Upper lobe of left lung (tissue), 6 donors: ENCODE measurements around the gene CCNA2. TPM values are rescaled to one million over a fixed set of nuclear protein-coding genes. Genes with fewer than 3 reads are reported as not detected.
A peak's percentile ranks its signal among the peaks of the same experiment; 100 is the strongest.

Experiments
- ATAC-seq, 2 donors: fragments of 200-7000 bp; cut with Tn5 transposase; one replicate each; pipeline ENCODE4 v1.9.1; 2022; ENCODE audit warnings: mild to moderate bottlenecking in 2 of 2, moderate library complexity in 2 of 2; ENCODE audit not compliant: low FRiP score in 2 of 2
- DNase-seq, 2 donors: peaks; one replicate each; pipeline ENCODE4 v3.0.0-alpha.2; 2019 to 2020
- H3K27ac ChIP-seq, 4 donors: fragments of 200-600 bp; sonication (generic); one replicate each; pipeline ENCODE4 v1.5.1; 2016 to 2019
- H3K27me3 ChIP-seq, 4 donors: fragments of 200-600 bp; sonication (generic); one replicate each; pipeline ENCODE4 v1.5.1; 2017 to 2019
- H3K36me3 ChIP-seq, 4 donors: fragments of 200-600 bp; sonication (generic); one replicate each; pipeline ENCODE4 v1.5.1; 2016 to 2019
- H3K4me1 ChIP-seq, 4 donors: fragments of 200-600 bp; sonication (generic); one replicate each; pipeline ENCODE4 v1.5.1; 2018 to 2019
- H3K4me3 ChIP-seq, 4 donors: fragments of 200-600 bp; sonication (generic); one replicate each; pipeline ENCODE4 v1.5.1; 2017 to 2019; ENCODE audit warnings: mild to moderate bottlenecking in 2 of 4, moderate library complexity in 1 of 4
- H3K9me3 ChIP-seq, 4 donors: fragments of 200-600 bp; sonication (generic); one replicate each; pipeline ENCODE4 v1.5.1; 2018 to 2019
- CTCF ChIP-seq, 6 experiments: fragments of 450-650 bp in 4 of 6; fragments of 200-600 bp in 2 of 6; sonication (generic) in 2 of 6; IDR thresholded peaks; one replicate each; pipeline ENCODE4 v1.5.1; 2016 to 2019; ENCODE audit warnings: antibody characterized with exemption in 6 of 6
- EP300 ChIP-seq, 4 donors: sonication (generic); formaldehyde crosslinking; IDR thresholded peaks; one replicate each; pipeline ENCODE4 v1.5.1; 2017; ENCODE audit warnings: antibody characterized with exemption in 4 of 4, control low read depth in 2 of 4
- POLR2A ChIP-seq, 4 donors: fragments of 450-650 bp; IDR thresholded peaks; one replicate each; pipeline ENCODE4 v1.5.1; 2016 to 2017; ENCODE audit warnings: antibody characterized with exemption in 4 of 4, mild to moderate bottlenecking in 2 of 4
- POLR2AphosphoS5 ChIP-seq, 2 donors: sonication (generic); formaldehyde crosslinking; IDR thresholded peaks; one replicate each; pipeline ENCODE4 v1.5.1; 2017; ENCODE audit warnings: antibody characterized with exemption in 2 of 2
- WGBS, 2 donors: methylation state at CpG; one replicate each; pipeline ENCODE4 v1.1.5; 2017 to 2018; 5-methylcytosine and 5-hydroxymethylcytosine counted together
- total RNA-seq, 6 donors: library from RNA; depleted of rRNA in 4 of 6; stranded (reverse); fragments of >200 nt in 4 of 6; gene quantifications; one replicate each; pipeline versions ENCODE4 v1.1.0 to v1.2.1, GENCODE V29; 2016 to 2021
- donor health status: DM: no; HTN: no; CAD: no; lungs with moderate emphysema.
- donor health status: DM: no; HTN: yes; CAD: no; lungs with severe emphysema.

Gene CCNA2
- total RNA-seq, 6 donors from 2014 or later: 1.4 to 4.2 (median 2.5) TPM

DNA sequence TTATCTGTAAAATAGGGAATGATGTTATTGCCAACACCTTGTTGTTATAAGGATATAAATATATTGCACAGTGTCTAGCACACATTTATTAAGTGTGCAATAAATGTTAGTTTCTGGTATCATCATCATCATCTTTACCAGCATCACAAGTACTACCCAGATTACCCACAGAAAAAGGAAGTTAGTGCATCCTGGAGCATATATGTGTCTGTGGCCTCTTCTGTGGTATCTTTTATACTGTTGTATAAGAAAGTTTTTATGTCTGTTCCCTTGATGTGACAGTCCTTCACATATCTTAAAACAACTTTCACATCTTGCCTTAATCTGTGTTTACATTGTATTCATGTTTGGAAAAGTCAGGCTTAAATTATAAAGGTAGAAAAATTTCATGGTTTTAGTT, 12.6 kb downstream of the CCNA2 start:
- Histone ChIP-seq H3K27me3 (no peaks in the 10 kb centered on the region), H3K4me3 (no peak overlapping the region), H3K36me3 (peaks cover 11 to 97% (median 56%) of the 10 kb centered on the region in 4 donors), H3K9me3 (no peaks in the 10 kb centered on the region), H3K4me1 (no peaks in the 10 kb centered on the region), H3K27ac (no peak overlapping the region)
- DNase-seq (no peak), ATAC-seq (no peak)
- no peak for TF ChIP-seq POLR2AphosphoS5 (IDR thresholded peaks at IDR 0.05)
- TF ChIP-seq POLR2A (IDR thresholded peaks at IDR 0.05): no peak

- Histone ChIP-seq H3K4me3 (no peak overlapping the region), H3K27me3 (no peaks in the 10 kb centered on the region), H3K4me1 (peaks cover 4 to 13% (median 9%) of the 10 kb centered on the region in 4 donors), H3K9me3 (no peaks in the 10 kb centered on the region), H3K36me3 (peaks cover 11 to 87% (median 44%) of the 10 kb centered on the region in 4 donors), H3K27ac (no peak overlapping the region)
- ATAC-seq (no peak), DNase-seq (no peak)
- 89 to 93% methylated on average over 4 of the region's 4 CpGs for WGBS, 2 donors
- TF ChIP-seq POLR2AphosphoS5 (IDR thresholded peaks at IDR 0.05) (no peak), CTCF (IDR thresholded peaks at IDR 0.05) (no peak), EP300 (IDR thresholded peaks at IDR 0.05) (no peak), POLR2A (IDR thresholded peaks at IDR 0.05) (no peak)
Observed at GRCh38 chr4:121806411-121806810, 17.3 kb downstream of the CCNA2 start.

DNA sequence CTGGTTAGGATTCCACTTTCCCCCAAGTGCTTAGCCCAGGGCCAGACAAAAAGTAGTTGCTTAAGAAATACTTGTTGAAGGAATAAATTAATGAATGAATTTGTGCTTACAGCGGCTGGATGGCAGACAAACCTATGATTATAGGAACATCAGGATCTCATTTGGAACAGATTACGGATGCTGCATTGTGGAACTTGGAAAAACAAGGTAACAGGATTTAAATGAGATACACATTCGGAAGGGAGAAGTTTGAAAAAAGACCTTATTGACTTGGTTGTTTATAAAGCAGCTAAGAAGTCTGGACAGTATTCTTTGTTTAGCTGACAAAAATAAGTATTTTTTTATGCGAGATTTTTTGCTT, 22.0 kb downstream of the CCNA2 start:
- DNase-seq: no peak
- peaks cover 4 to 22% (median 9%) of the 10 kb centered on the region in 4 donors for H3K4me1 ChIP-seq
- no peaks in the 10 kb centered on the region for H3K27me3 ChIP-seq
- H3K9me3 ChIP-seq: no peaks in the 10 kb centered on the region
- 23 to 25% methylated on average over 4 of the region's 4 CpGs for WGBS, 2 donors
- no peak for ATAC-seq
- peak overlapping the region; percentile 80 to 94 (median 86) for H3K27ac ChIP-seq
- H3K36me3 ChIP-seq: peaks cover 6 to 42% (median 19%) of the 10 kb centered on the region in 4 donors
- peak overlapping the region; percentile 48 to 95 (median 78) for H3K4me3 ChIP-seq
- no peak for TF ChIP-seq EP300 (IDR thresholded peaks at IDR 0.05)
- TF ChIP-seq CTCF (IDR thresholded peaks at IDR 0.05): no peak
- no peak for TF ChIP-seq POLR2AphosphoS5 (IDR thresholded peaks at IDR 0.05)
- TF ChIP-seq POLR2A (IDR thresholded peaks at IDR 0.05): no peak

DNA sequence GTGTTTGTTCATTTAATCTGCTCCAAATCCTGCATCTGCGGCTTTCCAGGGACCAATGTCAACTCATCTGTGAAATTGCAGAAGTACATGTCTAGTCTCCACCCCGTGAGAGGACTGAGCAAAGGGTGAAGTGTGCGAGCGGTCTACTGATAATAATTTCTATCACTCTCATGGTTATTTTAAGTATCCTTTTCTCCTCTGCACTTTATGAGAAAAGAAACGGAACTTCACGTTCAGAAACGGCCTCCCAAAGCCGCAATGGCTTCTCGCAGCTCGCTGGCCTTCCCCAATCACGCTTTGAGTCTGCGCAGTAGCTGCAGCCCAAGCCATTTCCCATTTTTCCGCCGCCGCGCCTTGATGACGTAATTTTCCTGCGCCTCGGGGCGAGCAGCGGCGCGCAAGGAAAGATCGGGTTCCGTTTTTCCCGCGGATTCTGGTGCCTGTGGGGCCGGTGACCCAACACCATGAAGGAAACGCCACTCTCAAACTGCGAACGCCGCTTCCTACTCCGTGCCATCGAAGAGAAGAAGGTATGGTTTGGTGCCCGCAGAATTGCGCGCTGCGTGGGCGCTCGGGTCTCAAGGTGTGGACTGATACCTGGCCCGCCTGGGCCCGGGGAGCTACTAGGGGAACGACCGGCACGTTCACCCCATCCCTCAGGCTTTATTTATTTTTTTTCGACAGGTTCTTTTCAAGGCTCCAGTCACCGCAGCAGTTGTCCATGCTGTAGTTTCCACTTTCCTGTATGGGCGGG, 22.5 kb downstream of the CCNA2 start, which contains the start of gene EXOSC9:
Gene EXOSC9 (plus strand): TSS at position 363 of the 754 bp plus-strand sequence. CDS start 102 bp downstream, at position 465.
- peaks cover 6 to 37% (median 17%) of the 10 kb centered on the region in 4 donors for H3K36me3 ChIP-seq
- TF ChIP-seq POLR2A (IDR thresholded peaks at IDR 0.05) (peak in 3 of 4 donors; percentile 41 to 87 (median 81)), EP300 (IDR thresholded peaks at IDR 0.05) (no peak), POLR2AphosphoS5 (IDR thresholded peaks at IDR 0.05) (peak; percentile 87 to 97), CTCF (IDR thresholded peaks at IDR 0.05) (peak in 3 of 6 experiments; percentile 6 to 41 (median 31))
- H3K27ac ChIP-seq: peak within 1 kb of the TSS; percentile 80 to 94 (median 86)

DNA sequence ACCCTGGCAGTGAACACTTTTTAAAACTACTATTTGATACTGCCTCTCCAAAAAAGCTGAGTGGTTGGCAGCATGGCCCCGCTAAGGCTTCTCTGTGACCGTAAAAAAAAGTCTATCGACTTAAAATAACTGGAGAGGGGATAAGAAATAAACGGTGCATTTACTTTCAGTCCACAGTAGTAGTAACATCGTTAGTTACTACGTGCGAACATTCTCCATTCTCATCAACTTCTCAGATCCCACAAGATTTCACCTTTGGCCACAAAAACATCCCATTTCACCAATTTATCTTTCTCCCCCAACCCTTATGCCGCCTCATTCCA, 23.1 kb downstream of the CCNA2 start:
- Histone ChIP-seq H3K9me3 (no peaks in the 10 kb centered on the region), H3K27me3 (no peaks in the 10 kb centered on the region), H3K4me1 (peaks cover 4 to 25% (median 10%) of the 10 kb centered on the region in 4 donors), H3K36me3 (peaks cover 6 to 31% (median 15%) of the 10 kb centered on the region in 4 donors), H3K4me3 (peak overlapping the region; percentile 48 to 95 (median 78)), H3K27ac (peak overlapping the region; percentile 80 to 94 (median 86))
- 49 to 52% methylated on average over 8 of the region's 8 CpGs for WGBS, 2 donors
- TF ChIP-seq POLR2A (IDR thresholded peaks at IDR 0.05): no peak
- TF ChIP-seq EP300 (IDR thresholded peaks at IDR 0.05): no peak
- no peak for TF ChIP-seq CTCF (IDR thresholded peaks at IDR 0.05)
- TF ChIP-seq POLR2AphosphoS5 (IDR thresholded peaks at IDR 0.05): no peak
- no peak for DNase-seq
- peak in 1 of 2 donors; percentile 52 for ATAC-seq

More for the DNA sequence above, 22.5 kb downstream of the CCNA2 start, which contains the start of gene EXOSC9:
- ATAC-seq: peak; percentile 94 to 98
- Histone ChIP-seq H3K4me3 (peak within 1 kb of the TSS; percentile 48 to 95 (median 78)), H3K4me1 (peaks cover 4 to 22% (median 9%) of the 10 kb centered on the region in 4 donors), H3K9me3 (no peaks in the 10 kb centered on the region), H3K27me3 (no peaks in the 10 kb centered on the region)
- DNase-seq: peak; percentile 90 to 92
- 0 to 1% methylated on average over 48 of the region's 48 CpGs for WGBS, 2 donors
